ENCODE data around the gene WDFY4. TPM values are rescaled to one million over a fixed set of nuclear protein-coding genes. Genes with fewer than 3 reads are reported as not detected.

The WDFY4 gene
- total RNA-seq, 1 experiment from 2014 or later, result 0.22 TPM

DNA sequence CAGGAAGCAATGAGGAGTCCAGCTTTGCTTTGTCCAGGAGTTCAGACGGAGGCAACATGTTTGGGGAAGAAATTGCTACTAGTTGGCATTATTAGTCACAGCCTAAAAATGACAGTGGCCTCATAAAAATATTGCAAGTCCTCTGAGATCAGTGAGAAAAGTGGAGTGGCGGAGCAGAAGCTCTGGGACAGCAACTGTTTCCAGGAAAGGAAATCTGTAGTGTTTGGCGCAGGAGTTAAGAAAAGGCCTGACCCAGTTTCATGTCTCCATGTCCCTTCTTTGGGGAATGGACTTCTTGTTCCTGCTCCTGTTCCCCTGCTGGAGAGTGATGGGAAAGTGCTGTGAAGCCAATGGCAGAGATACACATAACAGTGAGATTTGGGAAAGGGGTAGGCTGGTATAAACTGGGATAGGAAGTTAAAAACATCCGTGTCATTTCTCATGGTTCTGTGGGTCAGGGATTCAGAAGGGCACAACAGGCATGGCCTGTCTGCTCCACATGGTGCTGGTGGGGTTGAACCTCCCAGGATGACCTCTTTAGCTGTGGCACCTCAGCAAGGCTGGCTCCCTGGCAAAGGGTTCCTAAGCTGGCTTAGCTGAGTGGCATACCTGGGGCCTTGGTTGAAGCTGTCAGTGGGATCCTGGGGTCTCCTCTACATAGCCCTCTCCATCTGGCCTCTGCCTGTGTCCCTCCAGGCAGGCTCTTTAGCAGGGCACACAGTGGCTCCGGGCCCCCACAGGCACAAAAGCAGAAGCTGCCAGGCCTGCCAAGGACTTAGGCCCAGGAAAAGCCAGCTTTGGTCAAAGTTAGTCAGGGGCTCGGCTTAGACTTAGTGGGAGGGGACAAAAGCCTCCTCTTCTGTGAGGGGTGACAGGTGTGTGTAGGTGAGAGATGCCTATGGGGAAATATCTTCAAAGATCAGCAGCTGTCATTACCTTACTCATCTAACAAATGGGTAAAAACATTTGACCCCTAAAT is 77.7 kb downstream of the WDFY4 start:
- DNase-seq (ENCODE audit: low read depth, low spot score), result no peak
- intact Hi-C loops (cut with micrococcal nuclease), result no loop called here
- BruUV-seq (replicated peaks), result no TSS peak
- no peaks in the 10 kb centered on the region for H3K79me2 ChIP-seq (ENCODE audit: insufficient read depth, low read length)
- H2AFZ ChIP-seq (ENCODE audit: low read depth, low read length, poor library complexity, severe bottlenecking), result no peak overlapping the region
- H3K36me3 ChIP-seq (ENCODE audit: control insufficient read depth in 1 of 2, insufficient read depth in 2 of 2, low read length in 2 of 2), result no peaks in the 10 kb centered on the region
- ATAC-seq, result no peak
- peaks cover 56% of the 10 kb centered on the region for H3K27me3 ChIP-seq (ENCODE audit: insufficient read depth, low read length)
- ChIA-PET POLR2A (no interaction called here), CTCF (no interaction called here), RAD21 (ENCODE audit: low non-redundant PET in 1 of 2, low total read pairs in 2 of 2, uncharacterized antibody in 2 of 2, unreplicated experiment in 2 of 2) (no interaction called here)
- no peaks in the 10 kb centered on the region for H3K4me1 ChIP-seq (ENCODE audit: control insufficient read depth in 1 of 2, insufficient read depth in 2 of 2, low read length in 2 of 2)
- no peak overlapping the region for H3K27ac ChIP-seq (ENCODE audit: low read depth, low read length)
- H3K9me3 ChIP-seq (ENCODE audit: control insufficient read depth in 1 of 2, insufficient read depth in 1 of 2, low read depth in 1 of 2, low read length in 2 of 2), result no peaks in the 10 kb centered on the region
- H3K9me2 ChIP-seq (ENCODE audit: insufficient read depth), result no peaks in the 10 kb centered on the region
- H3K4me3 ChIP-seq (replicated peaks in 1 of 2; ENCODE audit: low read depth in 1 of 2, low read length in 2 of 2), result no peak overlapping the region
- H4K20me1 ChIP-seq (ENCODE audit: insufficient read depth), result no peaks in the 10 kb centered on the region
- H3K4me2 ChIP-seq (ENCODE audit: low read length), result no peak overlapping the region
- TF ChIP-seq JUND (IDR thresholded peaks at IDR 0.05), result no peak
- no peak for TF ChIP-seq SRF (IDR thresholded peaks at IDR 0.05; ENCODE audit: low read depth)
- no peak for TF ChIP-seq POLR2AphosphoS5 (IDR thresholded peaks at IDR 0.05; ENCODE audit: low read depth, low read length)
- no peak for TF ChIP-seq CEBPB (IDR thresholded peaks at IDR 0.05; ENCODE audit: low read depth)
- no peak for TF ChIP-seq ZFX (IDR thresholded peaks at IDR 0.05)
- no peak for TF ChIP-seq SIN3A (IDR thresholded peaks at IDR 0.05; ENCODE audit: low read depth)
- TF ChIP-seq, protein P1, sequence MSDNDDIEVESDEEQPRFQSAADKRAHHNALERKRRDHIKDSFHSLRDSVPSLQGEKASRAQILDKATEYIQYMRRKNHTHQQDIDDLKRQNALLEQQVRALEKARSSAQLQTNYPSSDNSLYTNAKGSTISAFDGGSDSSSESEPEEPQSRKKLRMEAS (IDR thresholded peaks at IDR 0.05), result no peak
- H3K9ac ChIP-seq (ENCODE audit: low read length), result no peak overlapping the region

DNA sequence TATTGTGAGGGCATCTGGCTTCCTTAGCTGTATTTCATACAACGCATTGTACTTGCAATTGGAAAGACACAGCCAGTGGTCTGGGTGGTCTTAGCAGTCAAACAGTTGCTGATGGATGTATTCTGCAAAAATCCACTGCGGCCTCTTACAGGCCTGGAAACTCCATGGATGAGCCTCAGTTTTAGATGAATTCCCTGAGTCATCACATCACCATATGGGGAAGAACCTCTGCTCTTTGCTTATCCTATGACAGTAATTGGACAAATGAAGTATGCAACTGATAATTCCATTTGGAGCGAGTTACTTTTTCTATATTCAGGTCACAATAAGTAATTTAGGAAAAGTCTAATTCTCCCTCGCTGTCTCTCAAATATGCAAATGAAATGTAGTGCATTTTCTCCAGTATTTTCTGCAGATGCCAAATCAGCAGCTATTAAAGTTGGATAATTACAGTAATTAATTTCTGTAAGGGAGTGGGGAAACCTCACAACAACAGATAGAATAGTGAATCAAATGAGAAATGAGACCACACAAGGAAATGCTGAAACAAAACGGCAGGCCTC is 78.8 kb downstream of the WDFY4 start:
- Histone ChIP-seq H3K9me2 (ENCODE audit: insufficient read depth) (no peaks in the 10 kb centered on the region), H2AFZ (ENCODE audit: low read depth, low read length, poor library complexity, severe bottlenecking) (no peak overlapping the region), H3K9me3 (ENCODE audit: control insufficient read depth in 1 of 2, insufficient read depth in 1 of 2, low read depth in 1 of 2, low read length in 2 of 2) (no peaks in the 10 kb centered on the region), H3K4me1 (ENCODE audit: control insufficient read depth in 1 of 2, insufficient read depth in 2 of 2, low read length in 2 of 2) (no peaks in the 10 kb centered on the region), H4K20me1 (ENCODE audit: insufficient read depth) (no peaks in the 10 kb centered on the region), H3K79me2 (ENCODE audit: insufficient read depth, low read length) (no peaks in the 10 kb centered on the region), H3K4me2 (ENCODE audit: low read length) (no peak overlapping the region), H3K27ac (ENCODE audit: low read depth, low read length) (no peak overlapping the region), H3K9ac (ENCODE audit: low read length) (no peak overlapping the region), H3K36me3 (ENCODE audit: control insufficient read depth in 1 of 2, insufficient read depth in 2 of 2, low read length in 2 of 2) (no peaks in the 10 kb centered on the region), H3K4me3 (replicated peaks in 1 of 2; ENCODE audit: low read depth in 1 of 2, low read length in 2 of 2) (no peak overlapping the region), H3K27me3 (ENCODE audit: insufficient read depth, low read length) (peaks cover 48% of the 10 kb centered on the region)
- RAD21 ChIA-PET (ENCODE audit: low non-redundant PET in 1 of 2, low total read pairs in 2 of 2, uncharacterized antibody in 2 of 2, unreplicated experiment in 2 of 2), result no interaction called here
- TF ChIP-seq, protein P2, sequence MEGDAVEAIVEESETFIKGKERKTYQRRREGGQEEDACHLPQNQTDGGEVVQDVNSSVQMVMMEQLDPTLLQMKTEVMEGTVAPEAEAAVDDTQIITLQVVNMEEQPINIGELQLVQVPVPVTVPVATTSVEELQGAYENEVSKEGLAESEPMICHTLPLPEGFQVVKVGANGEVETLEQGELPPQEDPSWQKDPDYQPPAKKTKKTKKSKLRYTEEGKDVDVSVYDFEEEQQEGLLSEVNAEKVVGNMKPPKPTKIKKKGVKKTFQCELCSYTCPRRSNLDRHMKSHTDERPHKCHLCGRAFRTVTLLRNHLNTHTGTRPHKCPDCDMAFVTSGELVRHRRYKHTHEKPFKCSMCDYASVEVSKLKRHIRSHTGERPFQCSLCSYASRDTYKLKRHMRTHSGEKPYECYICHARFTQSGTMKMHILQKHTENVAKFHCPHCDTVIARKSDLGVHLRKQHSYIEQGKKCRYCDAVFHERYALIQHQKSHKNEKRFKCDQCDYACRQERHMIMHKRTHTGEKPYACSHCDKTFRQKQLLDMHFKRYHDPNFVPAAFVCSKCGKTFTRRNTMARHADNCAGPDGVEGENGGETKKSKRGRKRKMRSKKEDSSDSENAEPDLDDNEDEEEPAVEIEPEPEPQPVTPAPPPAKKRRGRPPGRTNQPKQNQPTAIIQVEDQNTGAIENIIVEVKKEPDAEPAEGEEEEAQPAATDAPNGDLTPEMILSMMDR (IDR thresholded peaks at IDR 0.05 in 2 of 3, conservative IDR thresholded peaks at IDR 0.05 in 1 of 3; ENCODE audit: borderline replicate concordance in 1 of 3, insufficient read depth in 1 of 3, low read depth in 2 of 3, low read length in 2 of 3), result no peak
- TF ChIP-seq SIN3A (IDR thresholded peaks at IDR 0.05; ENCODE audit: low read depth) (no peak), EZH2phosphoT487 (IDR thresholded peaks at IDR 0.05; ENCODE audit: borderline replicate concordance) (no peak), ZNF274 (IDR thresholded peaks at IDR 0.05; ENCODE audit: low read depth, low read length) (no peak), CEBPB (IDR thresholded peaks at IDR 0.05; ENCODE audit: low read depth) (no peak), CBX3 (IDR thresholded peaks at IDR 0.05; ENCODE audit: low read depth) (no peak), SRF (IDR thresholded peaks at IDR 0.05; ENCODE audit: low read depth) (no peak), YY1 (IDR thresholded peaks at IDR 0.05; ENCODE audit: extremely low read depth, insufficient replicate concordance, low read depth, low read length) (no peak), EGR1 (IDR thresholded peaks at IDR 0.05; ENCODE audit: low read depth) (no peak)
- CTCF ChIA-PET, result interaction anchor here (1.4 kb wide), 1 partner anchor 107 kb away, joined by 4 read pairs; no protein-coding TSS in a partner anchor
- DNase-seq (ENCODE audit: low read depth, low spot score) (no peak), ATAC-seq (no peak)
- no TSS peak for BruUV-seq (replicated peaks)
- POLR2A ChIA-PET, result no interaction called here
- intact Hi-C loops (cut with micrococcal nuclease), result no loop called here
